Cardiac atrium fibroblast (primary cell): Measurements from ENCODE around the gene ARMH1. TPM values are rescaled to one million over a fixed set of nuclear protein-coding genes. Genes with fewer than 3 reads are reported as not detected.

Experiments
- total RNA-seq: library from RNA; depleted of rRNA; stranded (reverse); fragments of >200 nt; gene quantifications from 2 replicates; pipeline ENCODE4 v1.2.3, GENCODE V29; 2015

Gene ARMH1
- not detected in 2 replicates for total RNA-seq

GRCh38 chr1:44674113-44675000, at the start of gene ARMH1, which contains the start of gene TMEM53:
TSS of gene ARMH1 (plus strand) at chr1:44674714. CDS start at chr1:44689698, 14,984 bp downstream.
TSS of gene TMEM53 (minus strand) at chr1:44674481. CDS start at chr1:44674391, 90 bp downstream.

GRCh38 chr1:44730741-44731512, 56.4 kb downstream of the ARMH1 start, which contains the start of gene RNU5D-1:
TSS of gene RNU5D-1 (minus strand) at chr1:44731170.

DNA sequence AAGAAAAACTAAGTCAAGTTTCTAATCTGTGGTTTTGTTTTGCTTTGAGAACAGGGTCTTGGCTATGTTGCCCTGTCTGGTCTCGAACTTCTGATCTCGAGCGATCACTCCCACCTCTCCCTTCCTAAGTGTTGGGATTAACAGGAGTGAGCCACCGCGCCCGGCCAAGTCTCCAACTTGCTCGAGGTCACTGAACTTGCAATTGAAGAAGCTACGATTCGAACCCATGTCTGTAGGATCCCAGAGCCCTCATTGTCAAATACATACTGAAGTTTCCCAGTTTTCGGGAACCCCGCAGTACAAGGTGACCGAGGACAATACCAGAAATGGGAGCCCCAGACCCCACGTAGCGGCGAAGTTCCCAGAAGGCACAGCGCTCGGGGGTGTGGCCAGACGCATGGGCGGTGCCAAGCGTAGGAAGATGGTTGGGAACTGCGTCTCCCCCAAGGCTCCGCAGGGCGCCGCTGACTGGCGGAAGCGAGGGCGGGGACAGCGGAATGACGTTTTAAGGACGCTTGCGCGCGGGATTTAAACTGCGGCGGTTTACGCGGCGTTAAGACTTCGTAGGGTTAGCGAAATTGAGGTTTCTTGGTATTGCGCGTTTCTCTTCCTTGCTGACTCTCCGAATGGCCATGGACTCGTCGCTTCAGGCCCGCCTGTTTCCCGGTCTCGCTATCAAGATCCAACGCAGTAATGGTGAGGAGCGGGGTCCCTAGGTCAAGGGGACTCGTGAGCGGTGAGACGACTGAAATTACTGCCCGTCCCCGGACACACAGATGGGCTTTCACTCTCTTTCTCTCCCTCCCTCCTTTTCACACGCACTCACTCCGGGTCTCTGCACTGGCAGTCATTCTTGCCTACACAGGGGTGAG, 65.0 kb downstream of the ARMH1 start, which contains the start of gene KIF2C:
Gene KIF2C, plus strand, starts transcription at position 531 of the 872 bp plus-strand sequence. Its CDS starts 96 bp downstream, at position 627.

Other genes with a start within 250 kb of the ARMH1 start
- 3.9 and 8.1 TPM in 2 replicates for gene TMEM53, start 233 bp upstream of the ARMH1 start, total RNA-seq
- gene RNU5D-1, start 56.5 kb downstream of the ARMH1 start, total RNA-seq: not detected in 2 replicates
- gene KIF2C, start 65.1 kb downstream of the ARMH1 start, total RNA-seq: 6.1 and 10.4 TPM in 2 replicates
- gene RPS8, start 100.8 kb downstream of the ARMH1 start, total RNA-seq: 2,598 and 3,490 TPM in 2 replicates
- not detected in 2 replicates for gene BEST4, start 113.5 kb downstream of the ARMH1 start, total RNA-seq
- gene PLK3, start 125.7 kb downstream of the ARMH1 start, total RNA-seq: 17.9 and 18.1 TPM in 2 replicates
- gene DYNLT4, start 132.6 kb downstream of the ARMH1 start, total RNA-seq: 0.16 TPM in 1 of 2 replicates, not detected in the other
- 2.7 and 6.2 TPM in 2 replicates for gene BTBD19, start 133.8 kb downstream of the ARMH1 start, total RNA-seq
- 0.18 TPM in 1 of 2 replicates, not detected in the other for gene PTCH2, start 168.5 kb downstream of the ARMH1 start, total RNA-seq